Measurements from ENCODE around the gene SLC16A3.

SLC16A3 gene

DNA sequence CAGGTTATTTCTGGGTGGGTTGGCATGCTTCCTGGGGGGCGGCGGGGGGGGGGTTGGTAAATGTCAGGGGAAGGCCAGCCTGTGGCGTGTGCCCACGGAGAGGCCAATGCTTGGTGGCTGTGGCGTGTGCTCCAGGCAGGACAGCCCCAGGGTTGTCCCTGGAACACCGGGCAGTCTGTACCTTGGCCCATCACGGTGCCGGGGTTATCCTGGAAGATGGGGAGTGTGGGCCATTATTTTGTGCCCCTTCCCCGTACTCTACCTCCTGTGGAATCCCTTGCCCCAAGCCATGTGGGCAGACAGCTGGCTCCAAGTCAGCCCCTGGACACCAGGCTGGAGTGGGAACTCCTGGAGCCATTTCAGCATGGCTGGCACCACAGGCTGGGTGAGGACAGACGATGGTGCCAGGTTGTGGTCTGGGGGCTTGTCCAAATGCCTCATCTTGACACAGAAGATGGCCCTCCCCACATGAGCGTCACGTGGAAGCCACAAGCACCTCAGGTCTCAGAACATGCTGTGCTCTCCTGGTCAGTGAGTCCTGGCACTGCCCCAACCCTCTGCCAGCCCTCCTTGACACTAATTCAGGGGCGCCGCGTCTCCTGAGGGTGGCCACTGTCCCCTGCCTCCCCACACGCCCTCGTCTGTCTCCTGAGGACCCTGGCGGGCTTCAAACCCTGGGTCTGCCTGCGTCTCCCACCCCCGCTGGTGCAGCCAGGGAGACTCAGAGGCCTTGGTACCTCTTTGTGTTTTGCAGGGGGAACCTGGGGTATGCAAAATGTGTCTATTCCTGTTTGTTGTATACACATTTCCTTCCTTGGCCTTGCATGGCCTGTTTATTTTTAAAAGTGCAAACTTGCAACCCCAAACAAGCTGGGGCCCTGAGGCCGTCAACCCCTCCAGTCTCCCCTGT lies 4.3 kb downstream of the SLC16A3 start:
- peaks cover 5% of the 10 kb centered on the region; the same call in 1 of the 2 replicates for H3K4me1 ChIP-seq (ENCODE audit: insufficient read depth, low read length)
- no peaks in the 10 kb centered on the region for H3K9me3 ChIP-seq (ENCODE audit: control insufficient read depth, insufficient read depth, low read length)
- H3K9ac ChIP-seq (ENCODE audit: low read depth, low read length): no peak overlapping the region
- H3K36me3 ChIP-seq (ENCODE audit: insufficient read depth, low read length): no peaks in the 10 kb centered on the region

DNA sequence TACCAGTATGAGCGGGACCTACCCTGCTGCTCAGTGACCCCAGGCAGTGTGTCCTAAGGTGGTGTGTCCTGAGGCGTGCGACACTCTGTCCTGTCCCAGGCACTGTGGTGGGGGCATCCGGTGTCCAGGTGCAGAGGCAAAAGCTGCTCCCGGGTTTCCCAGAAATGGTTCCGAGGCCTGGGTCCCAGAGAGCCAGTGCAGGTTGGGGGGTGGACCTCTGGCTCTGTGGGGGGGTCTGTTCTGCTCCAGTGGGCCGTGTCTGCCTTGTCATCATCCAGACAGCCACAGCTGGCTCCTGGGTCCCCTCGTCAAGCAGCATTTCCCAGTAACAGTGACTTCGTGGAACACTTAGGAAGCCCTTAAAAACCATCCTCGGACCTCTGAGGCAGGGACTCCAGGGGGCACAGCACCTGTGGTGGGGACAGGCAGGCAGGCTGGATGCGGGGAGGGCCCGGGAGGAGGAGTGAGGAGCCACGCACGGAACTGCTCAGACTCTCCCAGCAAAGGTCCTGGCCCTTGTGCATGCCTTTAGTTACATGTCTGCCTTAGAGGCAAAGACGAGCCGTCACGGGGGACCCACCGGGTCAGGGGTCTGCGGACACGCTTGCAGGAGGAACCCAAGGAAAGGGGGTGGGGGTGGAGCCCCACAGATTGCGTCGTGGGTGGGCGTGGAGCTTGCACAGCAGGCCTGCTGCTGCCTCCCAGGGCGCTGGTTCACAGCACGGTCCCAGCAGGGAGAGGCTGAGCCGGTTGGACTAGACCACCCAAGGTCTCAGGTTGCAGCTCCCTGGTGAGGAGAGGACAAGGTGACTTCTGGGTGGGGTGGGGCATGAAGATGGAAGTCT lies 5.6 kb downstream of the SLC16A3 start:
- H3K4me1 ChIP-seq (ENCODE audit: insufficient read depth, low read length): peaks cover 9% of the 10 kb centered on the region; the same call in 1 of the 2 replicates
- H3K36me3 ChIP-seq (ENCODE audit: insufficient read depth, low read length): no peaks in the 10 kb centered on the region
- no peak overlapping the region for H3K9ac ChIP-seq (ENCODE audit: low read depth, low read length)
- H3K9me3 ChIP-seq (ENCODE audit: control insufficient read depth, insufficient read depth, low read length): no peaks in the 10 kb centered on the region

DNA sequence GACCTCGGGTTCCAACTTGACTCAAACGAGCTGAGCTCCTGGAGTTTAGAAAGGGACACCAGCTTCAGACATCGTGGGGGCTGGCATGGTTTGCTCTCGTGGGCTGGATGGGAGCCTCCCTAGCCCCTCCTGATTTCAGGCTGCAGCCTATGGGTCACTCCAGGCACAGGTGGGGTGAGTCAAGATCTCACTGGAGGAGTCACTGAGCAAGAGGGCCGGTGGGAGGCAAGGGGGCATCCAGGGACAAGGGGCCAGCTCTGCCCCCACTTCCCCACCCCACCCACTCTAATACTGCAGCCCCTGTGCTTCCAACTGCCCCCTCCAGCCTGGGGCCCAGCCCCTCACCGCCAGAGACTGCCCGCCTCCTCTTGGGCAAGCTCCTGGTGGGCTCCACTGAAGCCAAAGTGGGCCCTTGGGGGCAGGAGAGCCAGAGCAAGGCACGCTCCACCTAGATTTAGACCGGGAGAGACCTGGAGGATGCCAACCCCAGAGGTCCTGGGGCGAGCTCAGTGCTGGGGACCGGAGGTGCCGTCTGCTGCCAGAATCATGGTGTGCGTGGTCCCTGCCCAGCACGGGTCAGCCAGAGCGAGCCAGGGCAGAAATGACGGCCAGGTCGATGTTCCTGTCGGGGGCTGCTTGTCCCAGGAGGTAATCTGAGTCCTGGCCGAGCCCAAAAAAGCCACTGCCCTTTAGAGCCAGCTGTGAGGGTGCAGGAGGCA lies 6.4 kb downstream of the SLC16A3 start:
- no peaks in the 10 kb centered on the region for H3K36me3 ChIP-seq (ENCODE audit: insufficient read depth, low read length)
- no peaks in the 10 kb centered on the region for H3K9me3 ChIP-seq (ENCODE audit: control insufficient read depth, insufficient read depth, low read length)
- no peak overlapping the region for H3K9ac ChIP-seq (ENCODE audit: low read depth, low read length)
- H3K4me1 ChIP-seq (ENCODE audit: insufficient read depth, low read length): peaks cover 9% of the 10 kb centered on the region; the same call in 1 of the 2 replicates

DNA sequence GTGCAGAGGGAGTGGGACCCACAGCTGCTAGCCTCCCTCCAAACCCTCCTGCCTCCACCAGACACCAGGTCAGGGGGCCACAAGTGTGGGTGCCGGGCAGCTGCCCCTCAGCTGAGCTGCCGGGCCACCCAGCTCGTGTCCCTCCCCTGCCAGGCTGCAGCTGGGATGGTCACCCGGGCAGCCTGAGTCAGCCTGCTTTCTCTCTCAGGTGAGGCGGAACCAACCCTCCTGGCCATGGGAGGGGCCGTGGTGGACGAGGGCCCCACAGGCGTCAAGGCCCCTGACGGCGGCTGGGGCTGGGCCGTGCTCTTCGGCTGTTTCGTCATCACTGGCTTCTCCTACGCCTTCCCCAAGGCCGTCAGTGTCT lies 6.9 kb downstream of the SLC16A3 start:
- no peak overlapping the region for H3K9ac ChIP-seq (ENCODE audit: low read depth, low read length)
- peaks cover 9% of the 10 kb centered on the region; the same call in 1 of the 2 replicates for H3K4me1 ChIP-seq (ENCODE audit: insufficient read depth, low read length)
- no peaks in the 10 kb centered on the region for H3K36me3 ChIP-seq (ENCODE audit: insufficient read depth, low read length)

DNA sequence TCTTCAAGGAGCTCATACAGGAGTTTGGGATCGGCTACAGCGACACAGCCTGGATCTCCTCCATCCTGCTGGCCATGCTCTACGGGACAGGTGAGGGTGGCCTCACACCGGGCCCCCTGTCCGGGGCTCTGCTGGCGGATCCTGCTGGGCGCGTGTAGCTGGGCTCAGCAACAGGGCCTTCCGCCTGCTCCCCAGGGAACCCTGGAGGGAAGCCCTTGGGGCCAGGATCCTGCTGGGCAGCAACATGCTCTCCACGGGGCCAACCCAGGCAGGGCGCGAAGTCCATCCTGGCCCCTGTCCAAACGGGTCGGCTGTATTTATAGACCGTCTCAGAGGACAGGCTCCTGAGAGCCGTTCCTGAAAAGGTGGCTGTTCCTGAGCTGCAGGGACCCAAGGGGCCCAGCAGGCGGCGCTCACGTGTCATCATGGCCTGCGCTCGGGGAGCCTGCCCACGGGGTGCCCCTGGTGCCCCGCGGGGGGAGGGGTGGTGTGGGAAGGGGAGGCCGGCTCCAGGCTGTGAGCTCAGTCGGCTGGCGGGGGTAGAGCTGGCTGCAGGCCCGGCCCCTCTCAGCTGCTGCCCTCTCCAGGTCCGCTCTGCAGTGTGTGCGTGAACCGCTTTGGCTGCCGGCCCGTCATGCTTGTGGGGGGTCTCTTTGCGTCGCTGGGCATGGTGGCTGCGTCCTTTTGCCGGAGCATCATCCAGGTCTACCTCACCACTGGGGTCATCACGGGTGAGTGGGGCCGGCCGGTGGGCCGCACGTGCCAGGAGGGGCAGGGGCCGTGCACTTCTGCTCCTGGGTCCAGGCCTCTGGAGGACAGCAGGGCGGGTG lies 7.5 kb downstream of the SLC16A3 start:
- H3K36me3 ChIP-seq (ENCODE audit: insufficient read depth, low read length): no peaks in the 10 kb centered on the region
- H3K9me3 ChIP-seq (ENCODE audit: control insufficient read depth, insufficient read depth, low read length): no peaks in the 10 kb centered on the region
- peaks cover 9% of the 10 kb centered on the region; the same call in 1 of the 2 replicates for H3K4me1 ChIP-seq (ENCODE audit: insufficient read depth, low read length)
- H3K9ac ChIP-seq (ENCODE audit: low read depth, low read length): no peak overlapping the region

More for the DNA sequence above, 6.9 kb downstream of the SLC16A3 start:
- H3K9me3 ChIP-seq (ENCODE audit: control insufficient read depth, insufficient read depth, low read length): no peaks in the 10 kb centered on the region

DNA sequence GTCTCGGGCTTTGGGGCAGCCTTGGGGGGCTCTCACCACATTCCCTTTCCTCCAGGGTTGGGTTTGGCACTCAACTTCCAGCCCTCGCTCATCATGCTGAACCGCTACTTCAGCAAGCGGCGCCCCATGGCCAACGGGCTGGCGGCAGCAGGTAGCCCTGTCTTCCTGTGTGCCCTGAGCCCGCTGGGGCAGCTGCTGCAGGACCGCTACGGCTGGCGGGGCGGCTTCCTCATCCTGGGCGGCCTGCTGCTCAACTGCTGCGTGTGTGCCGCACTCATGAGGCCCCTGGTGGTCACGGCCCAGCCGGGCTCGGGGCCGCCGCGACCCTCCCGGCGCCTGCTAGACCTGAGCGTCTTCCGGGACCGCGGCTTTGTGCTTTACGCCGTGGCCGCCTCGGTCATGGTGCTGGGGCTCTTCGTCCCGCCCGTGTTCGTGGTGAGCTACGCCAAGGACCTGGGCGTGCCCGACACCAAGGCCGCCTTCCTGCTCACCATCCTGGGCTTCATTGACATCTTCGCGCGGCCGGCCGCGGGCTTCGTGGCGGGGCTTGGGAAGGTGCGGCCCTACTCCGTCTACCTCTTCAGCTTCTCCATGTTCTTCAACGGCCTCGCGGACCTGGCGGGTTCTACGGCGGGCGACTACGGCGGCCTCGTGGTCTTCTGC lies 8.4 kb downstream of the SLC16A3 start:
- Histone ChIP-seq H3K36me3 (ENCODE audit: insufficient read depth, low read length) (no peaks in the 10 kb centered on the region), H3K9me3 (ENCODE audit: control insufficient read depth, insufficient read depth, low read length) (no peaks in the 10 kb centered on the region), H3K4me1 (ENCODE audit: insufficient read depth, low read length) (peaks cover 9% of the 10 kb centered on the region; the same call in 1 of the 2 replicates), H3K9ac (ENCODE audit: low read depth, low read length) (no peak overlapping the region)

DNA sequence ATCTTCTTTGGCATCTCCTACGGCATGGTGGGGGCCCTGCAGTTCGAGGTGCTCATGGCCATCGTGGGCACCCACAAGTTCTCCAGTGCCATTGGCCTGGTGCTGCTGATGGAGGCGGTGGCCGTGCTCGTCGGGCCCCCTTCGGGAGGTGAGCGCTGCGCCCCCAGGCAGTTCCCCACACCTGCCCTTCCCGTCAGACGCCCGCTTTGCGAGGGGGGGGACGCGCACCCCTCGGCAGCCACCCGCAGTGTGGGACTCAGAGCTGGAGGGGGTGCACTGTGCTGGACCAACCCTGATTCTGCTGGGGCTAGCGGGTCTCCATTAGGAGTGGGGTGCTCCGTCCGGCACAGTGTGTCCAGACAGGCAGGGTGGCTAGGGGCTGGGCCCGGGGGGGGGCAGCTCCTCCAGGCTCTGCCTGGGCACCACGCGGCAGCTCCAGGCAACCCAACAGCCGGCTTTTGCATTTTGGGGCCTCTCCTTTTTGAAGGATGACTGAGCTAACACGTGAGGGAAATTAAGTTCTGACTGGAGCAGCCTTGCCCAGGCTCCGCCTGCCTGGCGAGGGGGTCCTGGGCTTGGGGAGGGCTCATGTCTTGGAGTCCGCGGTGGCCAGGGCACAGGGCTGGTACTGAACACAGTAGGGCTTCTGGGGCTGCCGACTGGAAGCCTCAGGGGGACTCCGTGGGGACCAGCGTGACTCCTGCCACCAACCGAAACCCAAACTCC lies 9.1 kb downstream of the SLC16A3 start:
- Histone ChIP-seq H3K9me3 (ENCODE audit: control insufficient read depth, insufficient read depth, low read length) (no peaks in the 10 kb centered on the region), H3K4me1 (ENCODE audit: insufficient read depth, low read length) (peaks cover 9% of the 10 kb centered on the region; the same call in 1 of the 2 replicates), H3K9ac (ENCODE audit: low read depth, low read length) (no peak overlapping the region), H3K36me3 (ENCODE audit: insufficient read depth, low read length) (no peaks in the 10 kb centered on the region)

DNA sequence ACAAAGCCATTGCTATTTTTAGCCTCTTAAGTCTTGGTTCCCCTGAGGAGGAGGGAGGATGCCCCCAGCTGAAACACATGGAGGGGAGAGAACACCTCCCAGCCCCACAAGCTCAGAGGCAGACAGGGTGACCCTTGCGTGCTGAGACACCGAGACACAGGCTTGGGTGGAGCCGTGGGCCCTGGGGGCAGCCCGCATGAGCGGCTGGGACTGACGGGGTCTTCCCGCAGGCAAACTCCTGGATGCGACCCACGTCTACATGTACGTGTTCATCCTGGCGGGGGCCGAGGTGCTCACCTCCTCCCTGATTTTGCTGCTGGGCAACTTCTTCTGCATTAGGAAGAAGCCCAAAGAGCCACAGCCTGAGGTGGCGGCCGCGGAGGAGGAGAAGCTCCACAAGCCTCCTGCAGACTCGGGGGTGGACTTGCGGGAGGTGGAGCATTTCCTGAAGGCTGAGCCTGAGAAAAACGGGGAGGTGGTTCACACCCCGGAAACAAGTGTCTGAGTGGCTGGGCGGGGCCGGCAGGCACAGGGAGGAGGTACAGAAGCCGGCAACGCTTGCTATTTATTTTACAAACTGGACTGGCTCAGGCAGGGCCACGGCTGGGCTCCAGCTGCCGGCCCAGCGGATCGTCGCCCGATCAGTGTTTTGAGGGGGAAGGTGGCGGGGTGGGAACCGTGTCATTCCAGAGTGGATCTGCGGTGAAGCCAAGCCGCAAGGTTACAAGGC lies 9.8 kb downstream of the SLC16A3 start:
- Histone ChIP-seq H3K9me3 (ENCODE audit: control insufficient read depth, insufficient read depth, low read length) (no peaks in the 10 kb centered on the region), H3K4me1 (ENCODE audit: insufficient read depth, low read length) (peaks cover 9% of the 10 kb centered on the region; the same call in 1 of the 2 replicates), H3K9ac (ENCODE audit: low read depth, low read length) (no peak overlapping the region), H3K36me3 (ENCODE audit: insufficient read depth, low read length) (peaks cover 5% of the 10 kb centered on the region)

DNA sequence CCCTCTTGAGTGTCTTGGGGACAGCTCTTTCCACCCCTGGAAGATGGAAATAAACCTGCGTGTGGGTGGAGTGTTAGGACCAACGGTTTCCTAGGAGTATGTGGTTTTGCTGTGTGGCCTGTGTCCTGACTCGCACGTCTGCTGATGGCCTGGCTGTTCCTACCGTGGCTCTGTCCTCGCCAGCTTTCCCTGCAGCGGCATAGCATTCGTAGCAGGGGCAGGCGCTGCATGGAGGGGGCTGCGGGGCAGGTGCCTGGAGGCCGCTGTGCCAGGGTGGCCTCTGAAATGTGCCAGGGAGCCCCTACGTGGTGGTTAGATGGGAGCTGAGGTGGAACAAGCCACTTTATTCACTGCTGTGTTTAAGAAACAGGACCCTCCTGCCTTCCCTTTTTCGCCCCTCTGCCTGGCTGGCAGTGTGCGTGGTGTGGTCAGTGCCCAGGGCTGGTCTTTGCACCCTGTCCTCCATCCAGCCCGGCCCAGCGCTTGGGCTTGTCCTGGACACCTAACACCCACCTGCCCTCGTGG lies 10.6 kb downstream of the SLC16A3 start:
- Histone ChIP-seq H3K9ac (ENCODE audit: low read depth, low read length) (no peak overlapping the region), H3K36me3 (ENCODE audit: insufficient read depth, low read length) (peaks cover 14% of the 10 kb centered on the region), H3K4me1 (ENCODE audit: insufficient read depth, low read length) (peaks cover 9% of the 10 kb centered on the region; the same call in 1 of the 2 replicates), H3K9me3 (ENCODE audit: control insufficient read depth, insufficient read depth, low read length) (no peaks in the 10 kb centered on the region)

DNA sequence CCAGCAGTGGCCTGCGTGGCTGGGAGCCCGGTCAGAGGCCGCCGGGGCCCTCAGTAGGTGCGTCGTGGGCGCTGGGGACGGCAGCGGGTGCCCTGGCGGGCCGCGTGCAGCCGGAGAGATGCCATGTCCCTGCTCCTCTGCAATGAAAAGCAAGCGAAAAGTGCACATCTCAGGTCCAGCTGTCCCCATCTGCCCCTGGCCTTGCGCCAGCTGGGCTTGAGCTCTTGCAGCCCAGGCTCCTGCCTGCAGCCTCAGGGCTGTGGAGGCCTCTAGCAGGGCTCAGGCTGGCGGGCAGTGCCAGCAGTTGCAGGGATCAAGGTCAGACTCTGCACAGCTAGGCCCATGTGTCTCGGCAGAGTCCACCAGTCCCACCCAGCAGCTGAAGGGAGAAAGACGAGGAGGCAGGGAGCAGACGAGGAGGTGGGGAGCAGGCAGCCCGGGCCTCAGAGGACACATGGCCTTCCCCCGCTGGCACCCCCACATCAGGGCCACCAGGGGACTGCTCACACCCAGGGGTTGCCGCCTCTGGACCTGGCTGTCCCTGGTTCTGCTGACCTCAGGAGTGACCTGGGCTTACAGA lies 11.2 kb downstream of the SLC16A3 start:
- Histone ChIP-seq H3K9me3 (ENCODE audit: control insufficient read depth, insufficient read depth, low read length) (no peaks in the 10 kb centered on the region), H3K4me1 (ENCODE audit: insufficient read depth, low read length) (peaks cover 9% of the 10 kb centered on the region; the same call in 1 of the 2 replicates), H3K9ac (ENCODE audit: low read depth, low read length) (no peak overlapping the region), H3K36me3 (ENCODE audit: insufficient read depth, low read length) (peaks cover 19% of the 10 kb centered on the region)

DNA sequence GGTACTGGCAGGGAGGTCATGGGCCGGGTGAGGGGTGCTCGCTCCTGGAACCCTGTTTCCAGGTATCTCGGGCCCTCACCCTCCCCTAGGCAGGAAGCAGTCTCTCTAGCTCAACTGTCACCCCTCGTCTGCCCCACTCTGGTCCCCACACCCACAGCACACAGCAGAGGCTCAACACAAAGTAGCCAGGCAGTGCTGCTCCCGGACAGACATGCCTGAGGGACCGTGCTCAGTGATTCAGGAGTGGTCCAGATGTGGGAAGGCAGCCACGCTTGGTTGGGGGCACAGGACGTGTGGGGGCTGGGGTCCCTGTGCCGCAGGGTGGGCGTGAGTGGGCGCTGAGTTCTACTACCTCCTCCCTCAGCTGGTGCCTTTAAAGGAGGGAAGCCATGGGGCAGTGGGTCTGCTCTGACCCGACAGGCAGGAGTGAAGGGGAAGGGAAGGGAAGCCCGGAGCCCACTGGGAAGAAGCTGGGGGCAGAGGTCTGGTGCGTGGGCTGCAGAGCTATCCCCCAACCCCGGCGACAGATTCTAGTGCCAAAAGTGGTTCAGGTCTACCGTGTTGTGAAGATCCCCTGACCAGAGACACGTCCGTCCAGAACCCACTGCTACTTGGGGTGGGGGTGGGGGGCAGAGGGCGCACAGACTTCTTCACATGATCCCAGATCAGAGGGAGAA lies 11.8 kb downstream of the SLC16A3 start:
- Histone ChIP-seq H3K9ac (ENCODE audit: low read depth, low read length) (no peak overlapping the region), H3K36me3 (ENCODE audit: insufficient read depth, low read length) (peaks cover 21% of the 10 kb centered on the region), H3K4me1 (ENCODE audit: insufficient read depth, low read length) (peaks cover 9% of the 10 kb centered on the region; the same call in 1 of the 2 replicates), H3K9me3 (ENCODE audit: control insufficient read depth, insufficient read depth, low read length) (no peaks in the 10 kb centered on the region)

Measured in ES-I3 (cell line).